GM18861 (cell line): Measurements from ENCODE around the gene RXRA.

Experiments used
- ATAC-seq: cut with Tn5 transposase; IDR thresholded peaks from one replicate; pipeline ENCODE4 v1.9.1; 2021; ENCODE audit not compliant: unreplicated experiment

RXRA gene

GRCh38 chr9:134442486-134443173 lies 116.4 kb downstream of the RXRA start:
- ATAC-seq: no peak

- peak; percentile 74 for ATAC-seq
Measured at GRCh38 chr9:134443174-134444037, 117.2 kb downstream of the RXRA start.

GRCh38 chr9:134444038-134444315 lies 117.7 kb downstream of the RXRA start:
- no peak for ATAC-seq

- ATAC-seq: no peak
Measured at GRCh38 chr9:134445000-134445399, 118.7 kb downstream of the RXRA start.

GRCh38 chr9:134449180-134449916 lies 123.1 kb downstream of the RXRA start:
- ATAC-seq: peak; percentile 72

GRCh38 chr9:134451700-134452458 lies 125.6 kb downstream of the RXRA start:
- no peak for ATAC-seq

GRCh38 chr9:134452728-134453127 lies 126.5 kb downstream of the RXRA start:
- ATAC-seq: no peak

GRCh38 chr9:134453776-134454475 lies 127.7 kb downstream of the RXRA start:
- no peak for ATAC-seq

- no peak for ATAC-seq
Measured at GRCh38 chr9:134454476-134454857, 128.2 kb downstream of the RXRA start.

GRCh38 chr9:134455021-134455471 lies 128.8 kb downstream of the RXRA start:
- ATAC-seq: no peak

- no peak for ATAC-seq
Measured at GRCh38 chr9:134455537-134455933, 129.3 kb downstream of the RXRA start.

GRCh38 chr9:134455934-134456755 lies 129.9 kb downstream of the RXRA start:
- ATAC-seq: no peak

GRCh38 chr9:134456756-134457305 lies 130.6 kb downstream of the RXRA start:
- no peak for ATAC-seq

GRCh38 chr9:134457321-134458206 lies 131.3 kb downstream of the RXRA start:
- no peak for ATAC-seq

- no peak for ATAC-seq
Measured at GRCh38 chr9:134458207-134459108, 132.2 kb downstream of the RXRA start.

- ATAC-seq: no peak
Measured at GRCh38 chr9:134459164-134459563, 132.9 kb downstream of the RXRA start.

GRCh38 chr9:134459573-134459972 lies 133.3 kb downstream of the RXRA start:
- no peak for ATAC-seq
